HCT116 (cell line): ENCODE results near the gene TRAF2. TPM values are rescaled to one million over a fixed set of nuclear protein-coding genes. Genes with fewer than 3 reads are reported as not detected.

Source experiments
- ATAC-seq: fragments of 200-7000 bp; cut with Tn5 transposase; 2 replicates; pipeline ENCODE4 v1.9.1; 2020; ENCODE audit warnings: mild to moderate bottlenecking, moderate library complexity
- BruUV-seq: library from RNA; stranded (reverse); fragments of 400-500 nt; replicated peaks from 2 replicates; lab custom pipeline; 2021; lab: Mats Ljungman, UMichigan
- CTCF ChIA-PET: fragments of 300-600 bp; sonication (Branson Sonifier 250); formaldehyde crosslinking; loops from one replicate; lab custom pipeline; 2021; ENCODE audit warnings: antibody characterized with exemption; lab: Charles Lee
- POLR2A ChIA-PET: fragments of 300-600, 350-600 bp; sonication (Branson Sonifier 250); formaldehyde crosslinking; loops from one replicate; lab custom pipeline; 2021; ENCODE audit warnings: antibody characterized with exemption; lab: Charles Lee
- RAD21 ChIA-PET, 2 experiments: fragments of 300-600 bp; sonication (Branson Sonifier 250); formaldehyde crosslinking; loops; one replicate each; lab custom pipeline; 2023; ENCODE audit warnings: low total read pairs in 2 of 2; ENCODE audit not compliant: uncharacterized antibody in 2 of 2, unreplicated experiment in 2 of 2, low non-redundant PET in 1 of 2; lab: Charles Lee
- DNase-seq: peaks from one replicate; pipeline ENCODE4 v3.0.0-alpha.2; 2010; ENCODE audit warnings: low read depth, low spot score
- H2AFZ ChIP-seq: fragments of 200-600 bp; shearing (Covaris generic), sonication (generic); 2 replicates; pipeline ENCODE4 v1.6.1; 2017; ENCODE audit warnings: low read depth, mixed run types, mixed read lengths, antibody characterized with exemption, low read length; ENCODE audit not compliant: poor library complexity, severe bottlenecking
- H3K27ac ChIP-seq: 2 replicates; pipeline ENCODE4 v1.5.1; 2012; ENCODE audit warnings: low read depth, low read length
- H3K27me3 ChIP-seq: fragments of 200-600 bp; sonication (generic); 2 replicates; pipeline ENCODE4 v1.6.1; 2016; ENCODE audit warnings: mixed run types, low read length, mixed read lengths; ENCODE audit not compliant: insufficient read depth
- H3K36me3 ChIP-seq, 2 experiments: fragments of 200-500 bp in 1 of 2; fragments of 200-600 bp in 1 of 2; sonication (Bioruptor generic) in 1 of 2; sonication (generic) in 1 of 2; 2 replicates each; pipeline versions ENCODE4 v1.5.1 to v1.6.1; 2014 to 2016; ENCODE audit warnings: low read length in 2 of 2, inconsistent platforms in 1 of 2, mixed read lengths in 1 of 2, mixed run types in 1 of 2; ENCODE audit not compliant: insufficient read depth in 2 of 2, control insufficient read depth in 1 of 2
- H3K4me1 ChIP-seq, 2 experiments: fragments of 200-600 bp in 1 of 2; sonication (generic) in 1 of 2; 2 replicates each; pipeline versions ENCODE4 v1.5.1 to v1.6.1; 2012 to 2017; ENCODE audit warnings: low read length in 2 of 2, inconsistent platforms in 1 of 2, mild to moderate bottlenecking in 1 of 2, mixed read lengths in 1 of 2, mixed run types in 1 of 2, moderate library complexity in 1 of 2; ENCODE audit not compliant: insufficient read depth in 2 of 2, control insufficient read depth in 1 of 2
- H3K4me2 ChIP-seq: fragments of 200-600 bp; sonication (generic); 2 replicates; pipeline ENCODE4 v1.6.1; 2017; ENCODE audit warnings: mixed run types, low read length, mixed read lengths
- H3K4me3 ChIP-seq, 2 experiments: fragments of 200-600 bp in 1 of 2; sonication (generic) in 1 of 2; replicated peaks in 1 of 2; 2 replicates each; pipeline ENCODE4 v1.5.1; 2011 to 2016; ENCODE audit warnings: low read length in 2 of 2, control low read depth in 1 of 2, low read depth in 1 of 2, mild to moderate bottlenecking in 1 of 2, mixed read lengths in 1 of 2, mixed run types in 1 of 2
- H3K79me2 ChIP-seq: fragments of 200-600 bp; sonication (generic); 2 replicates; pipeline ENCODE4 v1.6.1; 2017; ENCODE audit warnings: mild to moderate bottlenecking, mixed run types, low read length, moderate library complexity, mixed read lengths; ENCODE audit not compliant: insufficient read depth
- H3K9ac ChIP-seq: fragments of 200-600 bp; sonication (generic); 2 replicates; pipeline ENCODE4 v1.6.1; 2016; ENCODE audit warnings: low read length, mixed read lengths
- H3K9me2 ChIP-seq: fragments of 200-600 bp; sonication (generic), shearing (Covaris generic); 2 replicates; pipeline ENCODE4 v1.6.1; 2017; ENCODE audit warnings: mixed run types, mild to moderate bottlenecking, moderate library complexity; ENCODE audit not compliant: insufficient read depth
- H3K9me3 ChIP-seq, 2 experiments: fragments of 200-500 bp in 1 of 2; fragments of 200-600 bp in 1 of 2; sonication (Bioruptor generic) in 1 of 2; sonication (generic) in 1 of 2; 2 replicates each; pipeline ENCODE4 v1.6.1; 2014 to 2017; ENCODE audit warnings: low read length in 2 of 2, mixed read lengths in 2 of 2, inconsistent platforms in 1 of 2, low read depth in 1 of 2, mild to moderate bottlenecking in 1 of 2, mixed run types in 1 of 2, moderate library complexity in 1 of 2; ENCODE audit not compliant: control insufficient read depth in 1 of 2, insufficient read depth in 1 of 2
- H4K20me1 ChIP-seq: fragments of 200-600 bp; sonication (generic), shearing (Covaris generic); 2 replicates; pipeline ENCODE4 v1.6.1; 2017; ENCODE audit warnings: mixed run types, mild to moderate bottlenecking, moderate library complexity; ENCODE audit not compliant: insufficient read depth
- ATF3 ChIP-seq: IDR thresholded peaks from 2 replicates; pipeline ENCODE4 v1.6.1; 2012
- CBX3 ChIP-seq: IDR thresholded peaks from 2 replicates; pipeline ENCODE4 v1.6.1; 2012; ENCODE audit warnings: low read depth
- CEBPB ChIP-seq: IDR thresholded peaks from 2 replicates; pipeline ENCODE4 v1.6.1; 2012; ENCODE audit warnings: low read depth
- CTCF ChIP-seq, 3 experiments: fragments of 200-600 bp in 1 of 3; sonication (generic) in 1 of 3; IDR thresholded peaks in 2 of 3; conservative IDR thresholded peaks in 1 of 3; 2 replicates each; pipeline ENCODE4 v1.5.1; 2012 to 2017; ENCODE audit warnings: low read depth in 2 of 3, low read length in 2 of 3, antibody characterized with exemption in 1 of 3, borderline replicate concordance in 1 of 3, control low read depth in 1 of 3, mild to moderate bottlenecking in 1 of 3, mixed read lengths in 1 of 3, mixed run types in 1 of 3, moderate library complexity in 1 of 3; ENCODE audit not compliant: insufficient read depth in 1 of 3
- EGR1 ChIP-seq: IDR thresholded peaks from 2 replicates; pipeline ENCODE4 v1.6.1; 2012; ENCODE audit warnings: low read depth
- EZH2 ChIP-seq: fragments of 200-600 bp; sonication (generic); IDR thresholded peaks from 2 replicates; pipeline ENCODE4 v1.6.1; 2017; ENCODE audit warnings: antibody characterized with exemption, mixed run types
- EZH2phosphoT487 ChIP-seq: fragments of 200-600 bp; IDR thresholded peaks from 2 replicates; pipeline ENCODE4 v1.6.1; 2018; ENCODE audit warnings: antibody characterized with exemption, borderline replicate concordance
- FOSL1 ChIP-seq: IDR thresholded peaks from 2 replicates; pipeline ENCODE4 v1.6.1; 2012; ENCODE audit warnings: low read depth
- JUND ChIP-seq: IDR thresholded peaks from 2 replicates; pipeline ENCODE4 v1.6.1; 2012
- MAX ChIP-seq: IDR thresholded peaks from 2 replicates; pipeline ENCODE4 v1.6.1; 2012
- POLR2A ChIP-seq: IDR thresholded peaks from 2 replicates; pipeline ENCODE4 v1.7.0; 2011; ENCODE audit warnings: borderline replicate concordance; ENCODE audit not compliant: insufficient read depth, insufficient read length; ENCODE audit errors: extremely low read depth
- POLR2AphosphoS5 ChIP-seq: IDR thresholded peaks from 2 replicates; pipeline ENCODE4 v1.6.1; 2011; ENCODE audit warnings: mild to moderate bottlenecking, low read depth, low read length, moderate library complexity
- REST ChIP-seq: IDR thresholded peaks from 2 replicates; pipeline ENCODE4 v1.6.1; 2012; ENCODE audit warnings: low read depth
- SIN3A ChIP-seq: IDR thresholded peaks from 2 replicates; pipeline ENCODE4 v1.6.1; 2012; ENCODE audit warnings: low read depth
- SRF ChIP-seq: IDR thresholded peaks from 2 replicates; pipeline ENCODE4 v1.6.1; 2012; ENCODE audit warnings: low read depth
- TCF7L2 ChIP-seq: IDR thresholded peaks from 2 replicates; pipeline ENCODE4 v1.7.0; 2011; ENCODE audit warnings: borderline replicate concordance, inconsistent platforms; ENCODE audit not compliant: insufficient read depth, insufficient read length; ENCODE audit errors: extremely low read depth
- YY1 ChIP-seq: IDR thresholded peaks from 2 replicates; pipeline ENCODE4 v1.6.1; 2011; ENCODE audit warnings: low read length, low read depth, moderate library complexity, mild to moderate bottlenecking; ENCODE audit not compliant: insufficient replicate concordance; ENCODE audit errors: extremely low read depth
- ZBTB33 ChIP-seq: IDR thresholded peaks from 2 replicates; pipeline ENCODE4 v1.6.1; 2011; ENCODE audit warnings: mild to moderate bottlenecking, low read length, moderate library complexity; ENCODE audit not compliant: insufficient replicate concordance; ENCODE audit errors: extremely low read depth
- ZNF274 ChIP-seq: fragments of 200-500 bp; sonication (Bioruptor generic); IDR thresholded peaks from 2 replicates; pipeline ENCODE4 v1.6.1; 2014; ENCODE audit warnings: mild to moderate bottlenecking, low read depth, low read length, inconsistent platforms
- intact Hi-C: fragments of 100-400 bp; cut with micrococcal nuclease; formaldehyde crosslinking; loops from 2 replicates; pipeline ENCODE4 v1.10.0; 2022
- total RNA-seq: library from RNA; stranded (reverse); gene quantifications from one replicate; pipeline ENCODE4 v1.2.1, GENCODE V29; 2021; ENCODE audit not compliant: unreplicated experiment

TRAF2 gene
- total RNA-seq, 1 experiment from 2014 or later, result 28.4 TPM

GRCh38 chr9:136867917-136868316, 18.4 kb upstream of the TRAF2 start:
- no peaks in the 10 kb centered on the region for H3K27me3 ChIP-seq
- intact Hi-C loops, result no loop called here
- no peak overlapping the region for H3K9ac ChIP-seq
- no peak for ATAC-seq
- peaks cover 31% of the 10 kb centered on the region for H3K79me2 ChIP-seq
- BruUV-seq, result no TSS peak
- DNase-seq, result no peak
- CTCF ChIA-PET, result no interaction called here
- no peak overlapping the region for H3K4me2 ChIP-seq
- H4K20me1 ChIP-seq, result no peaks in the 10 kb centered on the region
- H3K36me3 ChIP-seq, result peaks cover 10 to 14% of the 10 kb centered on the region in 2 experiments; a peak in 3 of 4 replicates
- POLR2A ChIA-PET, result no interaction called here
- H2AFZ ChIP-seq, result no peak overlapping the region
- H3K9me3 ChIP-seq, result no peaks in the 10 kb centered on the region; a peak in 2 of 4 replicates
- RAD21 ChIA-PET, result no interaction called here
- H3K27ac ChIP-seq, result no peak overlapping the region
- H3K4me1 ChIP-seq, result peaks cover 4 to 13% of the 10 kb centered on the region in 2 experiments; a peak in 3 of 4 replicates
- no peak overlapping the region for H3K4me3 ChIP-seq
- TF ChIP-seq TCF7L2, result no peak
- TF ChIP-seq YY1, result no peak
- no peak for TF ChIP-seq CBX3
- TF ChIP-seq ATF3, result no peak
- no peak for TF ChIP-seq EZH2
- no peak for TF ChIP-seq FOSL1
- TF ChIP-seq CTCF (IDR thresholded peaks at IDR 0.05 in 2 of 3, conservative IDR thresholded peaks at IDR 0.05 in 1 of 3; ENCODE audit: borderline replicate concordance in 1 of 3, insufficient read depth in 1 of 3, low read depth in 2 of 3, low read length in 2 of 3), result no peak
- TF ChIP-seq MAX, result no peak
- no peak for TF ChIP-seq POLR2A
- TF ChIP-seq REST, result no peak
- no peak for TF ChIP-seq CEBPB
- no peak for TF ChIP-seq EZH2phosphoT487
- no peak for TF ChIP-seq ZNF274
- no peak for TF ChIP-seq SIN3A
- TF ChIP-seq JUND, result no peak
- TF ChIP-seq POLR2AphosphoS5, result no peak
- no peak for TF ChIP-seq SRF
- TF ChIP-seq EGR1, result no peak
- no peak for TF ChIP-seq ZBTB33
- TF ChIP-seq, all 23 proteins: peak for 0
- H3K9me2 ChIP-seq, result no peaks in the 10 kb centered on the region
